Spleen (tissue), 11 donors: Measurements from ENCODE around the gene DAB2. TPM values are rescaled to one million over a fixed set of nuclear protein-coding genes. Genes with fewer than 3 reads are reported as not detected.

Source experiments
- DNase-seq: peaks from one replicate; pipeline ENCODE4 v3.0.0-alpha.2; 2020
- H3K27ac ChIP-seq, 8 donors: fragments of 200-600 bp; sonication (generic) in 7 of 8; 1 replicate in 4 of 8; 2 replicates in 4 of 8; pipeline versions ENCODE4 v1.5.0 to v1.8.0; 2016 to 2021; ENCODE audit warnings: inconsistent platforms in 4 of 8, mild to moderate bottlenecking in 4 of 8, moderate library complexity in 1 of 8
- H3K27me3 ChIP-seq, 7 donors: fragments of 200-600 bp; sonication (generic) in 6 of 7; replicated peaks in 1 of 7; 1 replicate in 4 of 7; 2 replicates in 3 of 7; pipeline versions ENCODE4 v1.5.0 to v1.8.0; 2016 to 2021; ENCODE audit warnings: inconsistent platforms in 3 of 7, mild to moderate bottlenecking in 1 of 7
- H3K36me3 ChIP-seq, 6 donors: fragments of 200-600 bp; sonication (generic) in 5 of 6; 1 replicate in 4 of 6; 2 replicates in 2 of 6; pipeline versions ENCODE4 v1.5.0 to v1.8.0; 2016 to 2021; ENCODE audit warnings: inconsistent platforms in 2 of 6
- H3K4me1 ChIP-seq, 6 donors: fragments of 200-600 bp; sonication (generic) in 5 of 6; 1 replicate in 3 of 6; 2 replicates in 3 of 6; pipeline versions ENCODE4 v1.5.0 to v1.8.0; 2016 to 2021; ENCODE audit warnings: inconsistent platforms in 3 of 6
- H3K4me3 ChIP-seq, 8 donors: fragments of 200-600 bp; sonication (generic) in 7 of 8; 1 replicate in 4 of 8; 2 replicates in 4 of 8; pipeline versions ENCODE4 v1.5.0 to v1.8.0; 2016 to 2021; ENCODE audit warnings: inconsistent platforms in 4 of 8, mild to moderate bottlenecking in 4 of 8, moderate library complexity in 2 of 8
- H3K9me3 ChIP-seq, 8 donors: fragments of 200-600 bp; sonication (generic) in 7 of 8; 1 replicate in 4 of 8; 2 replicates in 4 of 8; pipeline versions ENCODE4 v1.5.0 to v1.8.0; 2016 to 2021; ENCODE audit warnings: inconsistent platforms in 4 of 8
- CTCF ChIP-seq, 11 experiments: fragments of 200-600 bp in 7 of 11; fragments of 450-650 bp in 4 of 11; sonication (generic) in 4 of 11; IDR thresholded peaks in 8 of 11; conservative IDR thresholded peaks in 3 of 11; 1 replicate in 7 of 11; 2 replicates in 4 of 11; pipeline versions ENCODE4 v1.4.0 to v1.8.0; 2016 to 2021; ENCODE audit warnings: antibody characterized with exemption in 11 of 11, inconsistent platforms in 4 of 11, mild to moderate bottlenecking in 1 of 11
- POLR2A ChIP-seq, 3 donors: fragments of 450-650 bp; IDR thresholded peaks; one replicate each; pipeline ENCODE4 v1.5.1; 2017; ENCODE audit warnings: antibody characterized with exemption in 3 of 3, mild to moderate bottlenecking in 1 of 3
- POLR2AphosphoS5 ChIP-seq, 3 donors: sonication (generic); formaldehyde crosslinking; IDR thresholded peaks; one replicate each; pipeline ENCODE4 v1.5.1; 2017; ENCODE audit warnings: antibody characterized with exemption in 3 of 3
- WGBS, 5 donors: extraction: QIAGEN DNeasy Blood & Tissue Kit in 3 of 5; methylation state at CpG; one replicate each; pipeline versions ENCODE4 v1.1.5 to v1.1.7; 2013 to 2018; 5-methylcytosine and 5-hydroxymethylcytosine counted together
- intact Hi-C: fragments of 100-400 bp; cut with DNase I; formaldehyde crosslinking; loops from one replicate; pipeline ENCODE4 v1.15.0; 2023; ENCODE audit warnings: low total_unique reads
- polyA plus RNA-seq, 3 donors: library from polyadenylated mRNA; stranded (reverse); fragments of 200-250 nt; gene quantifications; one replicate each; pipeline ENCODE4 v1.2.1, GENCODE V29; 2013
- total RNA-seq, 7 donors: library from RNA; depleted of rRNA in 3 of 7; stranded (reverse); fragments of >200 nt in 3 of 7; fragmentation: NEBNext Ultra II Directional in 4 of 7; extraction: Animal tissue kit (Norgen Biotek cat#: 25700) in 4 of 7; gene quantifications; one replicate each; pipeline versions ENCODE4 v1.1.0 to v1.2.1, GENCODE V29; 2016 to 2021
- donor health status: healthy with polysubstance abuse.
- donor health status: DM: no; HTN: no; CAD: no; lungs with moderate emphysema.
- donor health status: DM: no; HTN: no; CAD: no.
- donor health status: Bipolar disorder and iron deficiency.
- donor health status: healthy.
- donor health status: DM: no; HTN: no; CAD: no.
- donor health status: DM: yes; HTN: yes; CAD: no.

DAB2 gene
- total and polyA plus RNA-seq, 10 donors = 19.4 to 206 (median 125) TPM

- no peak for DNase-seq
- no peaks in the 10 kb centered on the region for H3K36me3 ChIP-seq
- no peaks in the 10 kb centered on the region for H3K27me3 ChIP-seq
- no peaks in the 10 kb centered on the region for H3K9me3 ChIP-seq
- H3K4me3 ChIP-seq = no peak overlapping the region
- intact Hi-C loops = no loop called here
- H3K4me1 ChIP-seq = peaks cover 0 to 12% (median 0%) of the 10 kb centered on the region in 6 donors
- no peak overlapping the region for H3K27ac ChIP-seq
- TF ChIP-seq POLR2AphosphoS5 (IDR thresholded peaks at IDR 0.05) = no peak
- no peak for TF ChIP-seq POLR2A (IDR thresholded peaks at IDR 0.05)
- no peak for TF ChIP-seq CTCF (IDR thresholded peaks at IDR 0.05 in 8 of 11, conservative IDR thresholded peaks at IDR 0.05 in 3 of 11)
These were observed 28.8 kb upstream of the DAB2 start for GRCh38 chr5:39453606-39454005.

- H3K9me3 ChIP-seq = no peaks in the 10 kb centered on the region
- H3K4me1 ChIP-seq = peaks cover 0 to 12% (median 0%) of the 10 kb centered on the region in 6 donors
- H3K27ac ChIP-seq = no peak overlapping the region
- DNase-seq = no peak
- H3K27me3 ChIP-seq = no peaks in the 10 kb centered on the region
- intact Hi-C loops = no loop called here
- no peaks in the 10 kb centered on the region for H3K36me3 ChIP-seq
- 85 to 95% (median 89%) methylated on average over 2 of the region's 2 CpGs for WGBS, 5 donors
- TF ChIP-seq POLR2A (IDR thresholded peaks at IDR 0.05) (no peak), POLR2AphosphoS5 (IDR thresholded peaks at IDR 0.05) (no peak), CTCF (IDR thresholded peaks at IDR 0.05 in 8 of 11, conservative IDR thresholded peaks at IDR 0.05 in 3 of 11) (no peak)
- H3K4me3 ChIP-seq = no peak overlapping the region
These were observed 28.1 kb upstream of the DAB2 start for GRCh38 chr5:39452846-39453245.

GRCh38 chr5:39451276-39451941, 26.6 kb upstream of the DAB2 start:
- intact Hi-C loops = no loop called here
- H3K9me3 ChIP-seq = no peaks in the 10 kb centered on the region
- H3K36me3 ChIP-seq = no peaks in the 10 kb centered on the region
- no peak for TF ChIP-seq POLR2AphosphoS5 (IDR thresholded peaks at IDR 0.05)
- no peak for TF ChIP-seq CTCF (IDR thresholded peaks at IDR 0.05 in 8 of 11, conservative IDR thresholded peaks at IDR 0.05 in 3 of 11)
- TF ChIP-seq POLR2A (IDR thresholded peaks at IDR 0.05) = no peak
- DNase-seq = no peak
- 76 to 95% (median 89%) methylated on average over 2 of the region's 2 CpGs for WGBS, 5 donors
- no peaks in the 10 kb centered on the region for H3K27me3 ChIP-seq
- peaks cover 0 to 11% (median 0%) of the 10 kb centered on the region in 6 donors for H3K4me1 ChIP-seq
- no peak overlapping the region for H3K4me3 ChIP-seq
- H3K27ac ChIP-seq = no peak overlapping the region

- Histone ChIP-seq H3K9me3 (no peaks in the 10 kb centered on the region), H3K4me3 (no peak overlapping the region), H3K27ac (no peak overlapping the region), H3K27me3 (no peaks in the 10 kb centered on the region), H3K4me1 (peaks cover 0 to 2% (median 0%) of the 10 kb centered on the region in 6 donors), H3K36me3 (no peaks in the 10 kb centered on the region)
- TF ChIP-seq POLR2AphosphoS5 (IDR thresholded peaks at IDR 0.05) = no peak
- TF ChIP-seq CTCF (IDR thresholded peaks at IDR 0.05 in 8 of 11, conservative IDR thresholded peaks at IDR 0.05 in 3 of 11) = no peak
- no peak for TF ChIP-seq POLR2A (IDR thresholded peaks at IDR 0.05)
- 85 to 97% (median 95%) methylated on average over 3 of the region's 3 CpGs for WGBS, 5 donors
- DNase-seq = no peak
- intact Hi-C loops = no loop called here
These were observed 25.7 kb upstream of the DAB2 start for GRCh38 chr5:39450487-39450886.
